HepG2 (cell line): Measurements from ENCODE around the gene GPLD1. TPM values are rescaled to one million over a fixed set of nuclear protein-coding genes. Genes with fewer than 3 reads are reported as not detected.

Source experiments
- AKAP8 ChIP-seq: sonication (generic); formaldehyde crosslinking; IDR thresholded peaks from 2 replicates; pipeline ENCODE4 v1.5.1; 2020; ENCODE audit warnings: mild to moderate bottlenecking, missing genetic modification reagents
- DBP ChIP-seq: sonication (generic); formaldehyde crosslinking; IDR thresholded peaks from 2 replicates; pipeline ENCODE4 v1.4.0; 2020; ENCODE audit warnings: missing genetic modification reagents; ENCODE audit errors: not compliant biosample characterization
- DRAP1 ChIP-seq: IDR thresholded peaks from 2 replicates; pipeline ENCODE4 v1.6.1; 2016; ENCODE audit warnings: missing genetic modification reagents, missing compliant biosample characterization
- ELF1 ChIP-seq: sonication (generic); formaldehyde crosslinking; IDR thresholded peaks from 2 replicates; pipeline ENCODE4 v1.4.0; 2020; ENCODE audit warnings: missing genetic modification reagents
- ESRRA ChIP-seq: sonication (generic); formaldehyde crosslinking; IDR thresholded peaks from 2 replicates; pipeline ENCODE4 v1.5.1; 2020; ENCODE audit warnings: mild to moderate bottlenecking, low read depth, missing genetic modification reagents
- HNRNPLL ChIP-seq: fragments of 200-400 bp; formaldehyde crosslinking; IDR thresholded peaks from 2 replicates; pipeline ENCODE4 v1.6.1; 2017; ENCODE audit warnings: mild to moderate bottlenecking, low read depth, low read length; ENCODE audit not compliant: poor library complexity, severe bottlenecking
- PLSCR1 ChIP-seq: sonication (generic); formaldehyde crosslinking; IDR thresholded peaks from 2 replicates; pipeline ENCODE4 v1.5.0; 2020; ENCODE audit warnings: missing genetic modification reagents, mild to moderate bottlenecking, borderline replicate concordance
- SIX4 ChIP-seq: sonication (generic); formaldehyde crosslinking; IDR thresholded peaks from 2 replicates; pipeline ENCODE4 v1.4.0; 2020; ENCODE audit warnings: missing genetic modification reagents
- SNAPC5 ChIP-seq: sonication (generic); formaldehyde crosslinking; IDR thresholded peaks from 2 replicates; pipeline ENCODE4 v1.8.1; 2023; ENCODE audit warnings: mild to moderate bottlenecking, missing genetic modification reagents, borderline replicate concordance
- STAT6 ChIP-seq: sonication (generic); formaldehyde crosslinking; IDR thresholded peaks from 2 replicates; pipeline ENCODE4 v1.4.0; 2020; ENCODE audit warnings: missing genetic modification reagents, mild to moderate bottlenecking, borderline replicate concordance
- TARDBP ChIP-seq: sonication (generic); formaldehyde crosslinking; IDR thresholded peaks from 2 replicates; pipeline ENCODE4 v1.8.0; 2022; ENCODE audit warnings: mild to moderate bottlenecking, missing genetic modification reagents
- TBP ChIP-seq: sonication (generic); formaldehyde crosslinking; IDR thresholded peaks from 2 replicates; pipeline ENCODE4 v1.5.0; 2020; ENCODE audit warnings: missing genetic modification reagents
- TCF7L2 ChIP-seq: IDR thresholded peaks from 2 replicates; pipeline ENCODE4 v1.6.1; 2011; ENCODE audit warnings: mild to moderate bottlenecking, low read depth, low read length, moderate library complexity
- ZBTB7A ChIP-seq: sonication (generic); formaldehyde crosslinking; IDR thresholded peaks from 2 replicates; pipeline ENCODE4 v1.8.0; 2022; ENCODE audit warnings: mild to moderate bottlenecking, missing genetic modification reagents
- ZIK1 ChIP-seq: sonication (generic); formaldehyde crosslinking; IDR thresholded peaks from 2 replicates; pipeline ENCODE4 v1.5.0; 2020; ENCODE audit warnings: mild to moderate bottlenecking, low read depth, missing genetic modification reagents, borderline replicate concordance
- ZNF17 ChIP-seq: sonication (generic); formaldehyde crosslinking; IDR thresholded peaks from 2 replicates; pipeline ENCODE4 v1.5.0; 2020; ENCODE audit warnings: mild to moderate bottlenecking, missing genetic modification reagents
- ZNF280B ChIP-seq: sonication (generic); formaldehyde crosslinking; IDR thresholded peaks from 2 replicates; pipeline ENCODE4 v1.5.0; 2020; ENCODE audit warnings: missing genetic modification reagents, mild to moderate bottlenecking, borderline replicate concordance
- ZNF282 ChIP-seq: fragments of 450-650 bp; IDR thresholded peaks from 2 replicates; pipeline ENCODE4 v1.6.1; 2018; ENCODE audit not compliant: partially characterized antibody
- ZNF432 ChIP-seq: sonication (generic); formaldehyde crosslinking; IDR thresholded peaks from 2 replicates; pipeline ENCODE4 v1.5.0; 2020; ENCODE audit warnings: missing genetic modification reagents, mild to moderate bottlenecking, borderline replicate concordance
- ZNF484 ChIP-seq: sonication (generic); formaldehyde crosslinking; IDR thresholded peaks from 2 replicates; pipeline ENCODE4 v1.5.1; 2020; ENCODE audit warnings: mild to moderate bottlenecking, low read depth, missing genetic modification reagents, borderline replicate concordance
- ZNF790 ChIP-seq: sonication (generic); formaldehyde crosslinking; IDR thresholded peaks from 2 replicates; pipeline ENCODE4 v1.8.0; 2022; ENCODE audit warnings: missing genetic modification reagents, mild to moderate bottlenecking, borderline replicate concordance
- ZNF792 ChIP-seq: IDR thresholded peaks from 2 replicates; pipeline ENCODE4 v1.6.1; 2016
- ZNF850 ChIP-seq: sonication (generic); formaldehyde crosslinking; conservative IDR thresholded peaks from 2 replicates; pipeline ENCODE4 v1.9.0; 2021; ENCODE audit warnings: mild to moderate bottlenecking, missing genetic modification reagents
- polyA plus RNA-seq, 8 experiments: library from polyadenylated mRNA; depleted of rRNA in 3 of 8; stranded (reverse) in 7 of 8; unstranded in 1 of 8; fragments of >200 nt; fragmentation: Illumina TruSeq in 4 of 8; extraction: Trizol in 4 of 8; gene quantifications; 2 replicates each; pipeline versions ENCODE4 v1.2.1 to v1.2.3, GENCODE V29; 2011 to 2016; ENCODE audit warnings: low read depth in 4 of 8, missing spikeins in 1 of 8, mixed read lengths in 1 of 8; ENCODE audit not compliant: insufficient read depth in 1 of 8
- total RNA-seq, 5 experiments: library from RNA; depleted of rRNA; stranded (reverse); fragments of >200 nt; fragmentation: Illumina TruSeq; extraction: Trizol; gene quantifications; 2 replicates each; pipeline ENCODE4 v1.2.3, GENCODE V29; 2016; ENCODE audit warnings: low read depth in 1 of 5

Gene GPLD1
- total and polyA plus RNA-seq, 2 of the 13 experiments (the other 11 are each of a cell fraction or from before 2014, with no cell fraction given), result 6.2 to 7.6 TPM

- TF ChIP-seq DBP (CRISPR knock-in tag), result peak; percentile 97
- TF ChIP-seq ZNF282, result no peak
- TF ChIP-seq TBP (CRISPR knock-in tag), result peak; percentile 89; the same call in 1 of the 2 replicates
- no peak for TF ChIP-seq TCF7L2
- no peak for TF ChIP-seq ZNF850 (CRISPR knock-in tag)
- no peak for TF ChIP-seq SNAPC5 (CRISPR knock-in tag)
- TF ChIP-seq ZNF790 (CRISPR knock-in tag), result peak; percentile 65; the same call in 1 of the 2 replicates
- TF ChIP-seq AKAP8 (CRISPR knock-in tag), result peak; percentile 84
- TF ChIP-seq PLSCR1 (CRISPR knock-in tag), result no peak
- peak; percentile 84 for TF ChIP-seq DRAP1 (CRISPR knock-in tag)
- TF ChIP-seq ELF1 (CRISPR knock-in tag), result peak; percentile 18; the same call in 1 of the 2 replicates
- peak; percentile 96 for TF ChIP-seq ESRRA (CRISPR knock-in tag)
- TF ChIP-seq ZIK1 (CRISPR knock-in tag), result peak; percentile 83; the same call in 1 of the 2 replicates
- TF ChIP-seq STAT6, result peak; percentile 40; the same call in 1 of the 2 replicates
- TF ChIP-seq TARDBP (CRISPR knock-in tag), result peak; percentile 85; the same call in 1 of the 2 replicates
- peak; percentile 38 for TF ChIP-seq SIX4 (CRISPR knock-in tag)
- TF ChIP-seq ZNF432 (CRISPR knock-in tag), result no peak
- no peak for TF ChIP-seq ZNF17 (CRISPR knock-in tag)
- peak; percentile 85 for TF ChIP-seq HNRNPLL
- no peak for TF ChIP-seq ZNF484 (CRISPR knock-in tag)
- TF ChIP-seq ZBTB7A, result peak; percentile 87
- no peak for TF ChIP-seq ZNF792 (CRISPR knock-in tag)
- peak; percentile 98 for TF ChIP-seq ZNF280B (CRISPR knock-in tag)
Measured at GRCh38 chr6:24402697-24403500, 86.5 kb downstream of the GPLD1 start, which contains the start of gene MRS2 (continued).
